Activated effector memory CD4-positive, alpha-beta T cell treated with Interleukin-2 at 50 U/mL for 16 hours (primary cell): ENCODE data around the gene PRELP.
"Not testable (repeated sequence)": the region's sequence is repeated elsewhere in the genome, so short reads cannot be mapped to it uniquely, and the experiment has no call there.

Source experiments
- DNase-seq: peaks from one replicate; pipeline ENCODE4 v3.0.0-alpha.2; 2020

Gene PRELP

GRCh38 chr1:203509135-203509534 is 33.5 kb downstream of the PRELP start:
- DNase-seq: no peak

DNA sequence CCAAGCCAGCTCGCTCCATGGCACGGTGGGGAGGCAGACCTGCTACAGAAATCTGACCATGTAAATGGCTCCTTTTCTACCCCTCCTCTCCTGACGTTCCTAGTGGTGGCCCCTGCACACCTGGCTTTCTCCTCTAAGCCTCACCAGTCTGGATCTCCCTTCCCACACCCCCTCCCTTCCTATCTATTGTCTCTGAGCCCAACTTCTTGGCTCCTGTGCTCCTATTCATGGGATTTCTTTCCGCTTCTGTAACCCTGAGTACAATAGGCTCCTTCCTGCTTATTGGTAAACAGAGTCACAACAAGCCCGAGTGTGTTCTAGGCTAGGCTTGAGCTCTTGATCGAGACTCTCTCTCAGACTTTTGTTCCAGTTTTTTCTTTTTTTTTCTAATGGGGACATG is 35.9 kb downstream of the PRELP start:
- DNase-seq: no peak

GRCh38 chr1:203511930-203512329 is 36.3 kb downstream of the PRELP start:
- no peak for DNase-seq

DNA sequence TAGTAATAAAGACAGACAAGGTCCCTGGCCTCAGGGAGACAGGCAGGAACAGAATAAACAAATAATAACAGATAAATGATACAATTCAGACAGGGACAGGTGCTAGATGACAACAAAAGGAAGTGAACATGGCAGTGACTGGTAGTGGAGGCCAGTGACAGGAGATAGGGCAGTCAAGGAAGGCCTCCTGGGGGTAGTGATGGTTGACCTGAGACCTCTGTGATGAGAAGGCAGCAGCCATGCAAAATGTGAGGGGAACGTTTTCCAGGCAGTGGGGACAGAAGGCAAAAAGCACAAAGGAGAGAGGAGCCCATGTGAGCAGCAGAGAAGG is 36.9 kb downstream of the PRELP start:
- no peak for DNase-seq

DNA sequence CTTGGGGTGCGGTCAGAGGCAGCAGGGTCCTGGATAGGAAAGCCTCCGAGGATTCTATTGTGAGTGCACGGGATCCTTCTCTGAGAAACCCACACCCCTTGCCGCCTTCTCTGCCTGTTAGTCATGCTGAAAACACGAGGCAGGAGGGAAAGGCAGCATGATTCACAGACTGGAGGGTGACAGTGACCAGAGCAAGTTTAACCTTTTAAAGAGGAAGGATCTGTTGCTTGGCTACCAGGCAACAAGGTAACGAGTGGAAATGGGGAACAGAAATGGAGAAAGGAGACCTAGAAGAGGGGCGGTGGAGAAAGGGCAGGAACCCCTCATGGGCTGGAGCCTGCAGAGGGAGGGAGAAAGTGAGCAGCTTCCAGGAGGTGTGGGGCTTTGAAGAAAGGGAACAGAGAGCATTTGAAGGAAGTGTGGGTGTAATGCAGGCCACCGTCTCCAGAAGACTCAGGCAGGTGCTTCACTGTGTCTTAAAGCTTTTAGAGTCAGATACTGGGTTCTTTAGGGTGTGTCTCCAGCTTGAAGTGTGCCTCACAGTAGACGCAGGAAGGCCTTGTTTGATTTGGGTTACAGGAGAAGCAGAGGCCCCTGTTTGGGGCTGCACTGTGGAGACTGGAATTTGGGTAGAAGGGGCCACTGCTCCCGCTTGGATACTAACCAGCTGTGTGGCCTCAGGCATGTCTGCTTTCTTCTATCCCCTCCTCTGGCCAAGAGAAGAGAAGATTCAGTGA is 37.4 kb downstream of the PRELP start:
- no peak for DNase-seq

DNA sequence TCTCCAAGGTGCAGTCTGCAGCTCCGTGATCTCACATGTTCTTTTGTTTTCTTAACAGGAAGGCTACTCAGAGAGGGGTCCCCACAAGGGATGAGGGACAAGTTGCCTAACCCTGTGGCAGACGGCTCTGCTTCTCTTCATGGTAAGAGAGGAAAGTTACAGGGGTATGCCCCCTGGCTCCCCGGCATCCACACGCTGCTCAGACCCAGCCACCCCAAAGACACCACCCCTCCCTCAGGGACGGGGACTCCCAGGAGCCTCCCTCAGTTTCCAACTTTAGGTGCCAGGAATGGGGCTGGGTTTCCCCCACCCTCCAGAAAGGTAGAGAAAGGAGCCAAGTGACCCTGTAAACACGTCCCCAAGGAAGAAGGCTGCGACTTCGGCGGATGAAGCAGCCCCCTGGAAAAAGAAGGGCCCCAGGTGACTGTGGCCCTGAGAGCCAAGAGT is 38.0 kb downstream of the PRELP start:
- DNase-seq: no peak

DNA sequence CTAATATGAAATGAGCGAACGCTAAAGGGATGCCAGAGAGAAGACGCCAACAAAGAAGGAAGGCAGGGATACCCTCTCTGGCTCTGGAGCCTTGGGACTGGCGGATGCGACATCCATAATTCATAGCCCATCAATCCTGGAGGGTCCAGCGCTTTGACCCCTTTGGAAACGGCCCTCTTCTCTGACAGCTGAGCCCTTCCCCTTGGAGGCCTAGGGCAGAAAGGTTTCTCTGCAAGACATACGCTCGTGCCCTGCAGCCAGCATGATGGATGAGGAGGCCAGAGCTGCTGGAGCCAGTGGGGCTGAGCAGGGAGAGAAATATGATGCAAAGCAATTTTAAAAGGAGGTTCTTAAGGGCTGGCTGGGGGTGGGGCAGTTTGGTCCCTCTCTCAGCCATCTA is 40.6 kb downstream of the PRELP start:
- DNase-seq: no peak

GRCh38 chr1:203516906-203517305 is 41.3 kb downstream of the PRELP start:
- no peak for DNase-seq

DNA sequence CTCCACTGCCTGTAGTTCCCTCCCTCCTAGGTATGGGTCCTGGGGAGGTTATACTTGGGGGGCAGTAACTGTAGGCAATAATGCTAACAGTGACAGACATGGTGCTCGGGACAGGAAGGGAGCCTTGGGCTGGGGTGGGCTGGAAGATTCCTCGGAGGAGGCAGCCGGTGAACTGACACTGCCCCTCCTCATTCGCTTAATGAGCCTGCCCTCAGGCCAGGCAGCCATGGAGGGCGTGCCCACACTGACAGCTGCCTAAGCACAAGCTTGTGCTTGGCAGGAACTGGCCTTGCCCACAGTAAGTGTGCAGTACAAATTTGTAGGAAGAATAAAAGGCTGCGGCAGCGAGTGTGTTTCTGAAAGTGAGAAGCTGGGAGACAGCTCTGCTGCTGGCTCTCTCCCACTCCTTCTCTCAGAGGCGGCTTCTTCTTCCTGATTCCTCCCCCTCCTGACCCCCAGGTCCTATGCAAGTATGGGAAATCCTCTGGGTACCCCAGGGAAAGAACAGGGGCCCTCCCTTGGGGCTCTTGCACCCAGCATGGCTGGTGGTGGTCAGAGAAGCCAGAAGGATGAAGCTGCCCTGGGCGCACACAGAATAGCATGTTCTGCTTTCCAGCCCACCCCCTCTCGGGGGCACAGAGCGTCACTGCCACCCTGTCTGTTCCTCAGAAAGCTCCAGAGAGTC is 42.0 kb downstream of the PRELP start:
- DNase-seq: no peak

- not testable (repeated sequence) for DNase-seq
Measured at GRCh38 chr1:203518139-203518538, 42.5 kb downstream of the PRELP start.

DNA sequence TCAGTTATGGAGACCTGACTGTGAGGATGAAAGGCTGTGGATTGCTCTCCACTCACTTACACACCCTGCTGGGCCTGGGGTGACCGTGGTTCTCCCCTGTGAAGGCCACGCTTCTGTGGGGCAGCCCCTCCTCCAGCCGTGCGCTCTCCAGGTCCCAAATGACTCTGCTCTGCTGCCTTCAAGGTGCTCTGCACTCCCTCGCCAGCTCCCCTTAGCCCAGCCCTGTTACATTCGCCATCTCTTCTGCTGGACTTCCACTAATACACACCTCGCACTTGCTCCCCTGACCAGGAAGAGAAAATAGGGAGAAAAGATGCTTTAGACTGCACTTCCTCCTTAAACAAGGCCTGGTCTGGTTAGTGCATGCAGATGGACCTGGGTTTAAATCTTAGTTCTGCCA is 42.9 kb downstream of the PRELP start:
- no peak for DNase-seq

DNA sequence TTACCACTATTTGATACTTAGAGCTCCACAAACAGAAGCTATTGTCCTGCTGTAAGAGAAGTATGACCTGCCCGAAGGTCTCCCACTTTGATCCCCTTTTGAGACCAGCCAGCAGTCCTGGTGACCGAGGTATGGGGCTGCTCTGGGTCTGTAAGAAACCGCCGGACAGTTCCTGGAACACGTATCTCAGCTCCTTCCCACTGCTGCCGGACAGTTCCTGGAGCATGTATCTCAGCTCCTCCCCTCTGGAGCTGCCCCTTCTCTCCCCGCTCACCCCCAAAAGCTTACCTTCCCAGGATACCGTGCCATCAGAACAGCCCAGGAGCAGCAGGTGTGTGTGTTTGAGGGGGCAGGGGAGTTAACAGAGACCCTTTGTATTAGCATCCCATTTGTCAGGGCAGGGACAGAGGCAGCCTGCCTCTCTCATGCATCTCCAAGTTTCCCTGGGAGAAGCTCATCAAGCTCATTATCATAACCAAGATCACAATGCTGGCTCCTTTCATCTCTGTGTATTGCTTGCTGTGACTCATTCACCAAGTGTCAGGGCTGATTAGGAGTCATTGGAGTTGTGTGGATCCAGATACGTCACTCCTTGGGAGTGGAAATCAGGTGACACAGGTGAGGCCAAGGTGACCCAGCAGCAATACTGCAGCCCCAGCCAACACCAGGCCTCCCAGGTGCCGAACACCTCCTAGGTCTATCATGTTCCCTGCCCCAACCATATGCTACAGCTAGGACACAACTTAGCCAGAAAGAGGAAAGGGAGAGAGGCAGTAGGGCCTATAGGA is 43.6 kb downstream of the PRELP start:
- DNase-seq: no peak

GRCh38 chr1:203519896-203520295 is 44.3 kb downstream of the PRELP start:
- DNase-seq: no peak

- DNase-seq: no peak
Measured at GRCh38 chr1:203520315-203520714, 44.7 kb downstream of the PRELP start.

DNA sequence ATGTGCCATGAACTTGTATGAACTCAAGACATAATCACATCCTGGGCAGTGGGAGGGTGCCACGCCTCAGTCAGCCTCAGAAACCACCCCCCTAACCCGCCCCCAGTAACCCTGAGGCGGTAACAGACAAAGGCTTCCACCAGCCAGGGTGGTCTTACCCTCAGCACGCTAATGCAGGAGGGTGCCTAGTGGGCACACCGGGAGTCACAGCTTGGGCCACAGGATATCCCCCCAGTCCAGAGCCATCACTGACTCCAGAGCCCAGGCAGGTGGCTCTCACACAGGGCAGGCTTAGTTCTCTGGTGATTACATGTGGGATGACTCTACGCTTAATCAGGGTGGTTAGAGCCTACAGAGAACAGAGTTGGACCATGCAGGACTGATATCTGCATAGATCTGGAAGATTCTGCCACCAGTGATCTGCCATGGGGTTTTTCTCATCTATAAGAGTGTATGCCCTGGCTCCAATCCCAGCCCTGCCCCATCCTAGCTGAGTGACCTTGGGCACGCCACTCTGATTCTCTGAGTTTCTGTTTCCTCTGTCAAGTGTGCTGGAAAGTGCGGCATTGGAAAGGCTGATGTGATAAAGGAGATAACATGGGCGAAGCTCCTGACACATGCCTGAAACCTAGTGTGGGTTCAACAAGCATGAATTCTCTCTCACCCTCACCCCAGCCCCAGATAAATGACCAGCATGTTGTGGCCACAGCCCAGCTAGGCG is 45.6 kb downstream of the PRELP start:
- DNase-seq: no peak

DNA sequence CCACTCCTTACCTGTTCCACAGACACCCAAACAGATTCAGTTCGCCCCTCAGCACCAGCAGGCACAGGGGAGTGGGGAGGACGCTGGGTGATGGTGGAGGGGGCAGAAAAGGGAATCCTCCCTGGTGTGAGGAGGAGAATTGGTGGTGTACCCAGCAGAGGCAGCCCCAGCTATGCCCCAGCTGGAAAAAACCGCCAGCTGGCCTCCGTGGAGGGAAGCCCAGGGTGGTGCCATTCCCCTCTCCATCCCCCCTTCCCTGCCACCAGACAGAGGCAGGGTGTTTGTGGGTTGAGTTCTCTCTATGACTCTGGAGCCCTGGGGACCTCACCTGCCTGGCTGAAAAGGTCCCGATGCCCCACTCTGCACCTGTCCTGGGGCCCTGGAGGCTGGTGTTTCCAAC is 46.2 kb downstream of the PRELP start:
- no peak for DNase-seq

- no peak for DNase-seq
Measured at GRCh38 chr1:203522237-203522636, 46.6 kb downstream of the PRELP start.

DNA sequence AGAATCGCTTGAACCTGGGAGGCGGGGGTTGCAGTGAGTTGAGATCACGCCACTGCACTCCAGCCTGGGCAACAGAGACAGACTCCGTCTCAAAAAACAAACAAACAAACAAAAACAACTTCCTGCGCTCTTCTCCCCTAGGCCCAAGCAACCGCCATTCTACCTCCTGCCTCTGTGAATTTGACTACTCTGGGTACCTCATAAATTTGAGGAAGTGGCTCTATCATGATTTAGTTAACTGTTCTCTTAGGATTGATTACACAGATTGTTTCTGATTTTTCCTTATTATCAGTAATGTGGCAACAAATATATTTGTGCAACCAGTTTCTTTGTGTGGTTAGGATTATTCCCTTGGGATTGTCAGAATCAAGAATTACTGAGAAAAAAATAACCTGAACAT is 48.1 kb downstream of the PRELP start:
- DNase-seq: no peak

DNA sequence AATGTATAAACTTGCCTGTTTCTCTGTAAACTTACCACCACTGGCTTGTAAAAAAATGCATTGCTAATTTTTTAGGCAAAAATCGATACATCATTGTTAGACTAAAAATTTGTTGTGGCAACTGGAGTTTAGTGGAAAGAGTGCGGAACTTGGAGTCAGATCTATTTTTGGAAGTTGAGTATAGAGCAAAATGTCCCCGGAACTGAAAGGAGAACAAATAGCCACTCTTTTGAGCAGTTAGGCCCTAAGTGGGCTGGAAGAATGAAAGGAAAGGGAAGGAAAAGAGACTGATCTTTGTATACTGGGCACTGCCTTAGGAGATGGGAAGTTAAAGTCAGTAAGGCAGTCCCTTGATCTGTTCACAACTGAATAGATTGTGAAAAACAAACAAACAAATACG is 48.5 kb downstream of the PRELP start:
- no peak for DNase-seq

- DNase-seq: no peak
Measured at GRCh38 chr1:203524824-203525223, 49.2 kb downstream of the PRELP start.

DNA sequence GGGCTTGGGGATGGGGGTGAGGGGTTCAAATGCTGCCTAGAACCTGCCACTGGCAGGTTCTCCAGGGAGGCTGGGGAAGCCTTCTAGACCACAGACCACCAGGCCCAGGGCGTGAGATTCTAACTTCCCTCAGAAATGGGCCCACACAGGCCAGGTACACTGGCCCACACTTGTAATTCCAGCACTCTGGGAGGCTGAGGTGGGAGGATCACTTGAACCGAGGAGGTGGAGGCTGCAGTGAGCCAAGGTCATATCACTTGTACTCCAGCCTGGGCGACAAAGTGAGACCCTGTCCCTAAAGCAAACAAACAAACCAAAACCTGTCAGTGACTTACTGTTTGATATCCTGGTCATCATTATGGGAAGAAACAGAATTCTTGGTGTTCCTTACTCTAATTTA is 50.1 kb downstream of the PRELP start:
- no peak for DNase-seq

GRCh38 chr1:203526130-203526529 is 50.5 kb downstream of the PRELP start:
- no peak for DNase-seq

GRCh38 chr1:203526572-203526971 is 51.0 kb downstream of the PRELP start:
- DNase-seq: no peak
